ENCODE results near the gene LIM2.
"Not testable (repeated sequence)": the region's sequence is repeated elsewhere in the genome, so short reads cannot be mapped to it uniquely, and the experiment has no call there.

LIM2 gene, protein sequence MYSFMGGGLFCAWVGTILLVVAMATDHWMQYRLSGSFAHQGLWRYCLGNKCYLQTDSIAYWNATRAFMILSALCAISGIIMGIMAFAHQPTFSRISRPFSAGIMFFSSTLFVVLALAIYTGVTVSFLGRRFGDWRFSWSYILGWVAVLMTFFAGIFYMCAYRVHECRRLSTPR

DNA sequence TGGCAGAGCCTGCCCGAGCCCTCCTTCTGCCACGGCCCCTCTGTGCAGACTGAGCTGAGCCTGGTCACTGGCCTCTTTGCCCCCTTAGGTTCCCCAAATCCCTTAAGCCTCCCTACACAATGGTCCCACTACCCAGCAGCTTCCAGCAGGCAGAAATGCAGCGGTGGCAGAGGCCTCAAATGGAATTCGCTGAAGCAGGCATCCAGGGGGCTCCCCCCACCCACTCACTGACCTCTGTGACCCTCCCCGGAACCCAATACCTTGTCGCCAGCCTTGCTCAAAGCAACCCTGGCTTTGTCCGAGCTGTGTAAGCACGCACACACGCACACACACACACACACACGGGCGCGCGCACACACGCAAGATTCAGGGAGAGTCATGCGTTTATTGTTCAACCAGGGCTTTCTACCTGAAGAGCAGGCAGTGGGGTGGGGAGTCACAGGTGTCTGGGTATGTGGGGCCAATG lies at the start of gene LIM2:
Gene LIM2, minus strand, starts transcription at position 51 of the 466 bp plus-strand sequence. CDS start 531 bp downstream, outside the sequence.
- Mint-ChIP-seq H3K36me3 (ENCODE audit: insufficient read depth) (peaks cover 6% of the 10 kb centered on the region), H3K4me1 (peaks cover 44% of the 10 kb centered on the region), H3K27me3 (no peaks in the 10 kb centered on the region), H3K4me3 (peak within 1 kb of the TSS; percentile 90), H3K9me3 (no peaks in the 10 kb centered on the region), H3K27ac (ENCODE audit: low read depth) (peak within 1 kb of the TSS; percentile 92)
- ATAC-seq (replicated peaks; ENCODE audit: extremely low read depth, poor library complexity, severe bottlenecking) = no peak
- no peak for DNase-seq (ENCODE audit: low spot score in 2 of 2)

DNA sequence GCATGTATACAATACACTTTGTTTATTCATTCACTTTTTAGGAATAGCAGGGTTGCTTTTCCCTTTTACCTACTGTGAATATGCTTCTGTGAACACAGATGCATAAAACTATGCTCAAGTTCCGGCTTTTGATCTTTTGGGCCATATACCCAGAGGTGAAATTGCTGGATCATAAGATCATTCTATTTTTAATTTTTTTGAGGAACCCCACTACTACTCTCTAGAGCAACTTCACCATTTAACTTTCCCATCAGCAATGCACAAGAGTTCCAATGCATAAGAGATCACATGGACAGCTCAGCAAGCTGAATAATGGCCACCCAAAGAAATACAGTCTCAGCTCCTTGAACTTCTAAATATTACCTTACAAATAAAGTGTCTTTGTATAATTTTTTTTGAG lies 46.7 kb upstream of the LIM2 start:
- Mint-ChIP-seq H3K27ac (ENCODE audit: low read depth) (no peak overlapping the region), H3K4me1 (peaks cover 6% of the 10 kb centered on the region), H3K9me3 (no peaks in the 10 kb centered on the region), H3K4me3 (no peak overlapping the region), H3K27me3 (peaks cover 26% of the 10 kb centered on the region), H3K36me3 (ENCODE audit: insufficient read depth) (no peaks in the 10 kb centered on the region)
- no peak for ATAC-seq (replicated peaks; ENCODE audit: extremely low read depth, poor library complexity, severe bottlenecking)
- no peak for DNase-seq (ENCODE audit: low spot score in 2 of 2)

DNA sequence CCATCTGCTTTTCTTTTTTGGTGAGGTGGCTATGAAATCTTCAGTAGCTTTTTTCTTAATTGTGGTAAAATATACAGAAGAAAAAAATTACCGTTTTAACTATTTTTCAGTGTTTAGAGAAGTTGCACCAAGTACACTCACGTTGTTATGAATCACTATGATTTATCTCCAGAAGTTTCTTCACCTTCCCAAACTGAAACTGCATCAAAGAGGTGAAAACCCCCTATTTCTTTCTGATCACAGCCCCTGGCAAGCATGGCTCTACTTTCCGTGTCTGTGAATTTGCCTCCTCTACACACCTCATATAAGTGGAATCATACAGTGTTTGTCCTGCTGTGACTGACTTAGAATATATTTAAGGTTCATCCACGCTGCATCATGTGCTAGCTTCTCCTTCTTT lies 45.3 kb upstream of the LIM2 start:
- H3K4me3 Mint-ChIP-seq = no peak overlapping the region
- no peaks in the 10 kb centered on the region for H3K9me3 Mint-ChIP-seq
- no peaks in the 10 kb centered on the region for H3K36me3 Mint-ChIP-seq (ENCODE audit: insufficient read depth)
- no peak overlapping the region for H3K27ac Mint-ChIP-seq (ENCODE audit: low read depth)
- ATAC-seq (replicated peaks; ENCODE audit: extremely low read depth, poor library complexity, severe bottlenecking) (no peak), DNase-seq (ENCODE audit: low spot score in 2 of 2) (no peak)
- H3K27me3 Mint-ChIP-seq = peaks cover 22% of the 10 kb centered on the region
- H3K4me1 Mint-ChIP-seq = peaks cover under 1% of the 10 kb centered on the region

DNA sequence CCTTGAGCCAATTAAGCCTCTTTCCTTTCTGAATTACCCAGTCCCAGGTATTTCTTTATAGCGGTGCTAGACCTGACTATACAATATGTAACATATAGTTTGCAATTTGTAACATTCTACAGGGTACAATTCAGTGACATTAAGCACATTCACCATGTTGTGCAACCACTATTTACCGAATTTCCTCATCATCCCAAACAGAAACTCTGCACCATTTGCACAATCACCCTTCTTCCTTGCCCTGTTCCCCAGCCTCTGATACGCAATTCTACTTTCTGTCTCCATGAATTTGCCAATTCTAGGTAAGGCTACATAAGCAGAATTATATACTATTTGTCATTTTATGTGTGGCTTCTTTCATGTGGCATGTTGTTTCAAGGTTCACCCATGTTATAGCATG lies 43.4 kb upstream of the LIM2 start:
- peaks cover 15% of the 10 kb centered on the region for H3K27me3 Mint-ChIP-seq
- no peaks in the 10 kb centered on the region for H3K36me3 Mint-ChIP-seq (ENCODE audit: insufficient read depth)
- H3K27ac Mint-ChIP-seq (ENCODE audit: low read depth) = no peak overlapping the region
- no peaks in the 10 kb centered on the region for H3K9me3 Mint-ChIP-seq
- no peak overlapping the region for H3K4me3 Mint-ChIP-seq
- no peak for DNase-seq (ENCODE audit: low spot score in 2 of 2)
- ATAC-seq (replicated peaks; ENCODE audit: extremely low read depth, poor library complexity, severe bottlenecking) = no peak
- no peaks in the 10 kb centered on the region for H3K4me1 Mint-ChIP-seq

DNA sequence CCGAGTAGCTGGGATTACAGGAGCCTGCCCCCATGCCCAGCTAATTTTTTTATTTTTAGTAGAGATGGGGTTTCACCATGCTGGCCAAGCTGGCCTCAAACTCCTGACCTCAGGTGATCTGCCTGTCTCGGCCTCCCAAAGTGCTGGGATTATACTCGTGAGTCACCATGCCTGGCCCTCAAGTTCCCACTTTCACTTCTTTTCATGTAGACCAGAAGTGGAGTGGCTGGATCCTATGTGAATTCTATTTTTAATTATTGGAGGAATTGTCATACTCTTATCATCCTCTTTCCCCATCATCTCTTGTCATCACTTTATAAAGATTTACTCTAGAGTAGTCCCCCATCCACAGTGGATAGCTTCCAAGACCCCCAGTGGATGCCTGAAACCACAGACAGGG lies 42.4 kb upstream of the LIM2 start:
- ATAC-seq (replicated peaks; ENCODE audit: extremely low read depth, poor library complexity, severe bottlenecking) (no peak), DNase-seq (ENCODE audit: low spot score in 2 of 2) (no peak)
- H3K4me3 Mint-ChIP-seq = no peak overlapping the region
- H3K27ac Mint-ChIP-seq (ENCODE audit: low read depth) = no peak overlapping the region
- H3K27me3 Mint-ChIP-seq = peaks cover 18% of the 10 kb centered on the region
- no peaks in the 10 kb centered on the region for H3K9me3 Mint-ChIP-seq
- no peaks in the 10 kb centered on the region for H3K4me1 Mint-ChIP-seq
- no peaks in the 10 kb centered on the region for H3K36me3 Mint-ChIP-seq (ENCODE audit: insufficient read depth)

DNA sequence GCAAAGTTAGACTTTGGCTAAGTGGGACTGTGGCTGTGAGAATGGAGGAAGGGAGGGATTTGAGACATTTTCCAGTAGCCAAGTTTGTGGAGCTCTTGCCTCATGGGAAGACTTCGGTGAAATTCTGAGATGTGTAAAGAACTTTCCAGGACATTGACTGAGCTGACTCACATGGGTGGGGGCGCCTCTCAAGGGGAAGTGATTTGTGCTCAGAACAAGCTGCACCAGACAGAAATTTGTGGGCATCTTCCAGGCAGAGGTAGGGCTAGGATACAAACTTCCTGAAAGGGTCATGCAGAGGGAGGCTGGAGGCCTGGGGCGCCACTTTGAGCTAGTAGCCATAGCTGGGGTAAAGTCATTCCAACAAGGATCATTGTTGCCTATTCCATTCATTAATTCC lies 39.4 kb upstream of the LIM2 start:
- H3K27ac Mint-ChIP-seq (ENCODE audit: low read depth) = no peak overlapping the region

DNA sequence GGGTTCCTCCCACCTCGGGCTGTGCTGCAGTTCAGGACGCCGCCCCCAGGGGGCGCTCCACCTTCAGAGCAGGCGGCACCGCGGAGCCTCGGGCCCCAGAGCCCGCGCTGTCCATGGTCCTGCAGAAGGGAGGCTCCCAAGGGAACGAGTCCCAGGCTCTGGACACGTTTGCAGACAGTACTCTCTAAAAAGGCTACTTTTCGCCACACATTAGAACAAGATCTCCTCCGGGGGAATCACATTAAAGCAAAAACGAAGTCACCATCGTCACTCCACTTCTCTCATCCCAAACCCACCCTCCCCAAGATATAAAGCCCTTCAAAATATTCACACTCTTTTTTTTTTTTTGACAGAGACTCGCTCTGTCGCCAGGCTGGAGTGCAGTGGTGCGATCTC lies 34.3 kb upstream of the LIM2 start:
- Mint-ChIP-seq H3K9me3 (no peaks in the 10 kb centered on the region), H3K4me3 (no peak overlapping the region), H3K4me1 (peaks cover 4% of the 10 kb centered on the region), H3K36me3 (ENCODE audit: insufficient read depth) (peaks cover 5% of the 10 kb centered on the region), H3K27ac (ENCODE audit: low read depth) (peak overlapping the region; percentile 51), H3K27me3 (peaks cover 54% of the 10 kb centered on the region)
- ATAC-seq (replicated peaks; ENCODE audit: extremely low read depth, poor library complexity, severe bottlenecking) = peak; percentile 50
- DNase-seq (ENCODE audit: low spot score in 2 of 2) = peak; percentile 68 to 87

More for the DNA sequence above, 39.4 kb upstream of the LIM2 start:
- Mint-ChIP-seq H3K4me3 (no peak overlapping the region), H3K4me1 (no peaks in the 10 kb centered on the region), H3K27me3 (peaks cover 34% of the 10 kb centered on the region), H3K36me3 (ENCODE audit: insufficient read depth) (no peaks in the 10 kb centered on the region), H3K9me3 (no peaks in the 10 kb centered on the region)
- DNase-seq (ENCODE audit: low spot score in 2 of 2) = no peak
- ATAC-seq (replicated peaks; ENCODE audit: extremely low read depth, poor library complexity, severe bottlenecking) = no peak

DNA sequence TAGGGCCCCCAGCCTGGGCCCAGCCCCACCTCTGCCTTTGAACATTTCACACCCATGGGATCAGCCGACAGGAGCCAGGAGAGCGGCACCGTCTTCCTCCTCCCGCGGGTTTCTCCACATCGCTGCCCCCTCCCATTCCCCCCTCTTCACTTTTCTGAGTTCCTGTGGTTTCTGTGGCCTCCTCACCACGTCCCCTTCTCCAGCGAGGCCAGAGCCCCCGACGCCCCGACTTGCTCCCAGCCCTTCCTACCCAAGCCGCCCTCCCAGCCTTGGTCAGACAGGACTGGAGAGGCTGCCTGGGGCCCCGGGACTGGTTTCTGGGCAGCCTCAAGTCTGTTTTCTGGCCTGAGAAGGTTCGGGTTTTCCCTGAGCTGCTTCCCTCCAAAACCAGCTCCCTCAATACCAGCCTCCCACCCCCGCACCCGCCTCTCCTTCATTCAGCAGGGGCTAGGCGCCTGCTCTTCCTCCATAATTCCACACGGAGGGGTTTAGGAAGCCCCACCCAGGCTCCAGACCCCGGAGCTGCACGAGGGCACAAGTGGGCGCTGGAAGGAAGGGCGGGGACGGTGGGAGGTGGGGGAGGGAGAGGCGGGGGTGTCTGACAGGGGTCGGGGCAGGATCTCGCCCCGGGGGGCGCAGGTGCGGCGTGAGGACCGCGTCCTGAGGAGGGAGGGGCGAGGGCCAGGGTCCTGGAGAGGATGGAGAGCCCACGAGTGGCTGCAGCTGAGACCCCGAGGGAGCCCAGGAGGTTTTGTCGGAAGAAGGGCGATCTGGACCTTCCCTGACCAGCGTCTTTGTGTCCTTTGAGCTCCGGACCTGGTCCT lies 33.7 kb upstream of the LIM2 start:
- H3K27me3 Mint-ChIP-seq = peaks cover 53% of the 10 kb centered on the region

DNA sequence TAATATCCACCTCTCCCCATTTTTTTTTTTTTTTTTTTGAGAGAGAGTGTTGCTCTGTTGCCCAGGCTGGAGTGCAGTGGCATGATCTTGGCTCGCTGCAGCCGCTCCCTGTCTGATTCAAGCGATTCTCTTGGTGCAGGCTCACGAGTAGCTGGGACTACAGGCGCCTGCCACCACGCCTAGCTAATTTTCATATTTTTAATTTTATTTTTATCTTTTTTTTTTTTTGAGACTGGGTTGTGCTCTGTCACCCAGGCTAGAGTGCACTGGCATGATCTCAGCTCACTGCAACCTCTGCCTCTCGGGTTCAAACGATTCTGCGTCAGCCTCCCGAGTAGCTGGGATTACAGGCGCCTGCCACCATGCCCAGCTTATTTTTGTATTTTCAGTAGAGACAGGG lies 32.7 kb upstream of the LIM2 start:
- not testable (repeated sequence) for H3K4me3 Mint-ChIP-seq; ATAC-seq (replicated peaks; ENCODE audit: extremely low read depth, poor library complexity, severe bottlenecking); H3K36me3 Mint-ChIP-seq (ENCODE audit: insufficient read depth); H3K9me3 Mint-ChIP-seq; H3K4me1 Mint-ChIP-seq; DNase-seq (ENCODE audit: low spot score in 2 of 2); H3K27ac Mint-ChIP-seq (ENCODE audit: low read depth)
- H3K27me3 Mint-ChIP-seq = peaks cover 44% of the 10 kb centered on the region

More for the DNA sequence above, 33.7 kb upstream of the LIM2 start:
- Mint-ChIP-seq H3K36me3 (ENCODE audit: insufficient read depth) (peaks cover 5% of the 10 kb centered on the region), H3K9me3 (no peaks in the 10 kb centered on the region), H3K27ac (ENCODE audit: low read depth) (peak overlapping the region; percentile 51), H3K4me1 (peaks cover 6% of the 10 kb centered on the region), H3K4me3 (no peak overlapping the region)
- DNase-seq (ENCODE audit: low spot score in 2 of 2) = no peak
- ATAC-seq (replicated peaks; ENCODE audit: extremely low read depth, poor library complexity, severe bottlenecking) = no peak

DNA sequence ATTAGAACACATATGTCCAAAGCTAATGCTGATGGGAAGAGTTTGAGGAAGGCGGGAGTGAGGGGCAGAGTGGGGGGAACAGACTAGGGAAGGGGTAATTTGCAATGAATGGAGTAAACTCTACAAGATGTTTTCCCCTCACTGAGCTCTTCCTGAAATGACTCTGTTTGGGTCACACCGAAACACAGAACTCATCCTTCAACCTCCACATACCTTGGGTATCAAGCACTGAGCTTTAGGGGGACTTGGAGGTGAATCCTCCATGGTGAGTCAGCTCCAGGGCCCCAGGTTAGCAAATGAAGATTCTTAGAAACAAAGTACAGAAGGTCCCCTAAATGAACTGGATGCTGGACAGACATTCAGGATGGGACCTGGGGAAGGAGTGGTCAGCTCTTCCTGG lies 30.9 kb upstream of the LIM2 start:
- DNase-seq (ENCODE audit: low spot score in 2 of 2) (no peak), ATAC-seq (replicated peaks; ENCODE audit: extremely low read depth, poor library complexity, severe bottlenecking) (no peak)
- Mint-ChIP-seq H3K4me3 (no peak overlapping the region), H3K27me3 (peaks cover 40% of the 10 kb centered on the region), H3K27ac (ENCODE audit: low read depth) (no peak overlapping the region), H3K4me1 (peaks cover 6% of the 10 kb centered on the region), H3K36me3 (ENCODE audit: insufficient read depth) (peaks cover 5% of the 10 kb centered on the region), H3K9me3 (no peaks in the 10 kb centered on the region)

DNA sequence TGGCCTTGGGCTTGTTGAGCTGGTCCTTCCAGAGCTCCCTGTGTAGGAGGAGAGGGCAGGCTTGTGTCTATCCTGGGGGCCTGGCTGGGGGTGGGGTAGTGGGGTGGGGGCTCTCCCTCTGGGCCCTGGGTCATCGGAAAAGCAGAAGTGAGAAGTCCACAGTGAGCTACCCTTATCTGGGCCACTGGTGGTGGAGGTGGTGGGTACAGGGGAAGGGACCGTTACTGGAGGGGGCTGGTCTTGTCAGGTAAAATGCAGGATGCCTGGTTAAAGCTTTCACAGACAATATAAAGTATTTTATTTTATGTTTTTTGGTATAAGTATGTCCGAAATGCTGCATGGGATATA lies 30.0 kb upstream of the LIM2 start:
- DNase-seq (ENCODE audit: low spot score in 2 of 2) (no peak), ATAC-seq (replicated peaks; ENCODE audit: extremely low read depth, poor library complexity, severe bottlenecking) (no peak)
- no peak overlapping the region for H3K27ac Mint-ChIP-seq (ENCODE audit: low read depth)
- H3K36me3 Mint-ChIP-seq (ENCODE audit: insufficient read depth) = peaks cover 7% of the 10 kb centered on the region
- H3K4me1 Mint-ChIP-seq = peaks cover 6% of the 10 kb centered on the region
- H3K9me3 Mint-ChIP-seq = no peaks in the 10 kb centered on the region
- peaks cover 30% of the 10 kb centered on the region for H3K27me3 Mint-ChIP-seq
- H3K4me3 Mint-ChIP-seq = no peak overlapping the region

DNA sequence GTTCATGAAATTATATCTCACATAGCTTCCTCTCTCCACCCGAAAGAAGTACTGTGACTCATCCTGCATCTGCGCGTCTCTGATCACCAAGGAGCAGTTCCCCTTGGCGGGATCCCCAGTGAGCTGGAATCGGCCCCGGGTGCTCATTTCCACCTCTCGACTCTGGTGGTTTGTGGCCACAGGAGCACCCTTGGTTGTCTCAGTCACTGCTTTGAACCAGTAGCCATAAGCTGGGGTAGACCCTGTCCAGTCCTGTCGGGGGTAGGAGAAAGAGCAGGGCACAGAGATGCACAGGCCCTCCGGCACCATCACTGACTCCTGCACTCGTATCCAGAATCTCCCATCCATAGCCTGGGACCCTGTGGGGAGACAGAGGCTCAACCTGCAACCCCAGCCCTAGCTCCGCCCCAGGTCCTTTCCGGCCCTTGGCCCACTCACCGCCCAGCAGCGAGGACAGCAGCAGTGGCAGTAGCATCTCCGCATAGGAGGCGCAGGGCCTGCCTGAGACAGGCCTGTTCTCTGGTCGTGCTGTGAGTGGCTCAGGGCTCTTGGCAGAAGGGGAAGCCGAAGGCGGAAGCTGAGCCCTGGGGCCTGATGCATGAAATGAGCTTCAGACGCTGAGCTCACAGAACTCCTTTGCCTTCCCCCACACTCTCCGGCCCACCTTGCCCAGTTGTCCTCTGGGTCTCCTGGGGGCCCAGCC lies 29.5 kb upstream of the LIM2 start, which contains the start of gene SIGLEC10:
Gene SIGLEC10, minus strand, starts transcription at position 536 of the 703 bp plus-strand sequence. Its CDS starts 61 bp downstream, at position 475.
- Mint-ChIP-seq H3K36me3 (ENCODE audit: insufficient read depth) (peaks cover 7% of the 10 kb centered on the region), H3K27ac (ENCODE audit: low read depth) (peak within 1 kb of the TSS; percentile 61), H3K4me1 (peaks cover 6% of the 10 kb centered on the region), H3K9me3 (no peaks in the 10 kb centered on the region), H3K27me3 (peaks cover 28% of the 10 kb centered on the region), H3K4me3 (peak within 1 kb of the TSS; percentile 59)
- peak; percentile 73 for ATAC-seq (replicated peaks; ENCODE audit: extremely low read depth, poor library complexity, severe bottlenecking)
- no peak for DNase-seq (ENCODE audit: low spot score in 2 of 2)
